GM10847 (cell line): ENCODE data around the gene ADORA1.

ENCODE experiments used
- POLR2A ChIP-seq: IDR thresholded peaks from 2 replicates; pipeline ENCODE4 v1.6.1; 2011; ENCODE audit not compliant: insufficient read length; ENCODE audit errors: extremely low read depth

Gene ADORA1

DNA sequence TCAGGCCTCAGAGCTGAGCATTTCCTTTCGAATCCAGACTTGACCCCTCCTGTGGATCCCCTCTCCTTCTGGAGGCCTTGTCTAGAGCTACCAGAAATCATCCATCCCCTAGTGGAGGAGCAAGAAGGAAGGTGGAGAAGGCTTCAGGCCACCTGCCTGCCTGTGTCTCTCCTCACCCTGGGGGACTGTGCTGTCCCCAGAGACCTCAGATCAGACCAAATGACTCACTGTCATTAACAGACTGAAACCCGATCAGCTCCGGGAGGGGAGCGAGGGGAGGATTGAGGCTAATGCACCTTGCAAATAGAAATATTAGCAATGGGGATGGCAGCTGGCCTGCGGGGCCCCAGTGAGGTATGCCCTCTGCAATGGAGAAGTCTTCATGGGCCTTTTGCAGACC, 46.0 kb downstream of the ADORA1 start:
- no peak for TF ChIP-seq POLR2A

DNA sequence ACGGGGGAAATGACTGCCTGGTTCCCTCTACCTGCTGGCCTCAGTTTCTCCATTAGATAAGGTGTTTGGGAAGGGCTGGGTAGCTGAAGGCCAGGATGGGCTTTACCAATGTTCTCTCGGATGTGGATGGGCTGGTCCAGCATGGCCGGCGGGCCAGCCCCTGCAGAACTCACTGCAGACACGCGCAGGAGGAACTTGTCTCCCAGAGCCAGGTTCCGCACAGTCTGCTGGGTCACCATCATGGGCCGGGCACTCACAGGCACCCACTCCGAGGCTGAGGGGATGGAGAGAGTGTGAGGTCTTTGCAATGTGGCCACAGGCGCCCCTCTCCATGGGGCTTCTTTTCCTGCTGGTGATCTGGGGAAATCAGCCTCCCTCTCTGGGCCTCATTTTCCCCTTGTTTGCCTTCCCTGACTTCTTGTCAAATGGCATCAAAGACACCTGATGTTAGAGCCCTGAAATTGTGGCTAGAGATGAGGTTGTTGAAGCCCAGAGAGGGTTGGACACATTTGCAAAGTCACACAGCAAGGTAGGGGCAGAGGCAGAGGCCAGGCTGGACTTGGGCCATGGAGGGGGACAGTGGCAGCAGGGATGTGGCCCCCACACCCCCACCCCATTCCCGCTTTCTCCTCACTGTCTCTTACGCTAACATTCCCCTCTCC, 46.9 kb downstream of the ADORA1 start:
- TF ChIP-seq POLR2A = no peak

DNA sequence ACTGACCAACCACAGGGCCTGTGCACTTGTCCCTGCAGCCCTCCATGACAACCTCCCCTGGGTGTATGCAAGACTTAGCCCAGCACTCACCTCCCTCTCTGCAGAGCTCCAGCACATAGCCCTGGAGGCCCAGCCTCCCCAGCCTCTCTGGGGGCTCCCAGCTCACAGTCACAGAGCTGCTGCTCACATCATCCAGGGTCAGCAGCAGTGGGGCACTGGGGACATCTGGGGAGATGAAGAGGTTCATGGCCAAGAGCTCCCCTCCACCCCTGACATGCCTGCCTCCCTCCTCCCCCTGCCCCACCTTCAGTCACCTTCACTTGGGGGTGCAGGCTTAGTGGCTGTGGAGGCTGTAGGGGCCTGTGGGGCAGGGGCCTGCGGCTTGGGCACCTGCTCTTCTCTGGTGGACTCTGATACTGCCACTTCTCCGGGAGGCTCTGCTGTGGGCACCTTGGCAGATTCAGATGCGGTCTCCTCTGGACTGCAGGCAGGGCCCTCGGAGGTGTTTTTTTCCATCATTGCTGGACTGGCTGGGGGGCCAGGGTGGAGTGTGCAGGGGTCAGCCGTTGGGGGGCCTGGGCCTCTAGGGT, 47.8 kb downstream of the ADORA1 start, which contains the start of gene MYBPH:
TSS of gene MYBPH (minus strand) at position 590 of the 590 bp plus-strand sequence. CDS start at position 519, 71 bp downstream.
- no peak for TF ChIP-seq POLR2A

DNA sequence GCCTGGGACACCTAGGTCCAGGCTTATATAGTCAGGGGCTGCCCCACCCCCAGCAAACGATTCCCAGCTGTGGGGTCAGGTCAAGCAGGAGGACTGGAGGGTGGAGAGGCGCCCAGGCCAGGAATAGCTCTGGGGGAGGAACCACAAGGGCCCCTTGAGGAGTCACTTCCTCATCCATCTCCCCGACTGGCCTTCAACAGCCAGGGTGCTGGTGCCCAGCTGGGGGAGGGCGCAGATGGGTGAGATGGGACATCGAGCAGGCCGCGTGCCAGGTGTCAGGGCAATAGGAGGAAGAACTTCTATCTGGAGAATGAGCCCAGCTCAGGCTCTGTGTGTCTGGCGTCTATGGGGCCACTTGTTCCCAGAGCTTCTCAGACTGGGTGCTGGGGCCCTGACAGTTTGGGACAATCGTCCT, 48.3 kb downstream of the ADORA1 start:
- TF ChIP-seq POLR2A = no peak

DNA sequence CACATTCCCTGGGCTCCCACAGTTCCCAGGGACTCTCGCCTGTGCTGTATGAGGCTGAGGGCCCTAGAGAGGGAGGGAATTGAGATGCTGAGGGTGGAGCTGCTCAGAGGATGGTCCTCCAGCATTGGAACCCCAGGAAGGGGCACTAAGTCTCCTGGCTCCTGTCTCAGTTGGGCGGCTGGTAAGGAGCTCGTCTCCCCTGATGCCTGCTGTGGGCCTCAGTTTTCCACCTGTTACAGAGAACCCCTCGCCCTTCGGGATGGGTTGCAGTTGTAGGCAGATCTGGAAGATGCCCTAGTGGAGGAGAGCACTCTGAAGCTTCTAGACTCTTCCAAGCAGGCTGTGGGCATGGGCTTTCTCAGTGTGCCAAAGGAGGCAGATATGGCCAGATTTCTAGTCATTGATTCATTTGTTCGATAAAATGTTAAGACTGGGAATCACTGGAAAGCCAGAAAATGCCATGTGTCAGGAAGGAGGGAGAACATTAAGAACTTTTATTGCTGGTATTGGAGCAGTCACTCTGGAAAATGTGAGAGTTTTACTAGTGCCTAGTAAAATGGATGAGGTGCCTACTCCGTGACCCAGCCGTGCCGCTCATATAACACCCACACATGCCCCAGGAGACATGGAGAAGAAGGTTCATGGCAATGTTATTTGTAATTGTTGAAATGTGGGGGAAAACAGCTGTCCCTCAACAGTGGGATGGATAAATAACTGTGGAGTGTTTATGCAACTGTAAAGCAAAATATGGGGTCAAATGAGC, 48.9 kb downstream of the ADORA1 start:
- no peak for TF ChIP-seq POLR2A

DNA sequence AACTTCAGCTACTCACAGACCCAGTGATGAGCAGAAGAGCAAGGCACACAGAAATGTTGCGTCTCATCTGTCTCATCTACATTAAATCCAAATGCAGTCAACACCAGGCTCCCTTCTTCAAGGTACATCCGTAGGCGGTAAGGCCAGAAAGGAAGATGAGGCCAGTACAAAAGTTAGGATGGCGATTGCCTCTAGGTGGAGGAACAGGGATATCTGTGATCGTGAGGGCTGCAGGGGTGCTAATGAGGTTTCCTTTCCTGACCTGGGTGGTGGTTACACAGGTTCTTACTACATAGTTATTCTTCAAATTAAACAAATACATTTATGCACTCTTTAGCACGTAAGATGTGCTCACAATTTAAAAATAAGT, 49.5 kb downstream of the ADORA1 start:
- TF ChIP-seq POLR2A = no peak

DNA sequence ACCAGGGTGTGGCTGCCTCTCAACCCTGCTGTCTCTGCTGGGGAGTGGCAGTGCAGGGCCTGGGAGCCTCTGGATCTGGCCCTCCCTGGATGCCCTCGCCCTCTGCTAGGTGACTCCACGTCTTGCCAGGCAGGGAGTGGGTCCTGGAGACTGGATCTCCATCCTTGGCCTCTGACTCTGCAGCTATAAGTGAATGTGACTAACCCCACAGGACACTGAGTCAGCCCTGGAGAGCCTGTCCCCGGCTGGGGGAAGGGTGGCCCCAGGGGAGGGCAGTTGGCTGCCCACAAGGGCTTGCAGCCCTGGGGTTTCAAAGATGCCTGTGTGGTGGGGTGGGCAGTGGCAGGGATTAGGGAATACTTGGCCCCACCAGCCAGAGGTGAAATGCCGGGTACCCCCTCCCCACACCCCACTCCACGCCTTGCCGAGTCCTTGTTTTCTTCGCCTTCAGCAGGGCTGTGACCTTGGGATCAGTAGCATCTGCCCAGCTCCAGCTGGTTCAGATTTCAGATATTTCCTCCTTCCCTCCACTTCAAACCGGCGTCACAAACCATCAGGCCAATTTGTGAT, 50.0 kb downstream of the ADORA1 start:
- no peak for TF ChIP-seq POLR2A

DNA sequence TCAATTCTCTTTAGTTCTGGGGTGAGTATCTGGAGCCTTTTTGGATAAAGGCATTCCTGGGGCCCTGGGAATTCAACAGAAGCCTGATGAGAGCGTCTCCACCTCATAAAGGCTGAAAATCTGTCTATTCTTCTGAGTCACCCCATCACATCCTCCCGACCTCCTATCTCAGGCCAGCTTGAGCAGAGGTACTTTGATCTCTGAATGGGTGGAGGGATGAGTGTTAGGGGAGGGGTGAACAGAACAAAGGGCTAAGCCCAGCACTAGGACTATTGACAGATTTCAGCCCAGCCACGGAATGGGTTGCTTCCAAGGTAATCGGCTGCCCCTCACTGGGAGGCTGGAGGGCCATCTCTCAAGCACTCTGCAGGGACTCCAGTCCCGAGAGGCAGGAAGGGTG, 50.6 kb downstream of the ADORA1 start:
- TF ChIP-seq POLR2A = no peak

DNA sequence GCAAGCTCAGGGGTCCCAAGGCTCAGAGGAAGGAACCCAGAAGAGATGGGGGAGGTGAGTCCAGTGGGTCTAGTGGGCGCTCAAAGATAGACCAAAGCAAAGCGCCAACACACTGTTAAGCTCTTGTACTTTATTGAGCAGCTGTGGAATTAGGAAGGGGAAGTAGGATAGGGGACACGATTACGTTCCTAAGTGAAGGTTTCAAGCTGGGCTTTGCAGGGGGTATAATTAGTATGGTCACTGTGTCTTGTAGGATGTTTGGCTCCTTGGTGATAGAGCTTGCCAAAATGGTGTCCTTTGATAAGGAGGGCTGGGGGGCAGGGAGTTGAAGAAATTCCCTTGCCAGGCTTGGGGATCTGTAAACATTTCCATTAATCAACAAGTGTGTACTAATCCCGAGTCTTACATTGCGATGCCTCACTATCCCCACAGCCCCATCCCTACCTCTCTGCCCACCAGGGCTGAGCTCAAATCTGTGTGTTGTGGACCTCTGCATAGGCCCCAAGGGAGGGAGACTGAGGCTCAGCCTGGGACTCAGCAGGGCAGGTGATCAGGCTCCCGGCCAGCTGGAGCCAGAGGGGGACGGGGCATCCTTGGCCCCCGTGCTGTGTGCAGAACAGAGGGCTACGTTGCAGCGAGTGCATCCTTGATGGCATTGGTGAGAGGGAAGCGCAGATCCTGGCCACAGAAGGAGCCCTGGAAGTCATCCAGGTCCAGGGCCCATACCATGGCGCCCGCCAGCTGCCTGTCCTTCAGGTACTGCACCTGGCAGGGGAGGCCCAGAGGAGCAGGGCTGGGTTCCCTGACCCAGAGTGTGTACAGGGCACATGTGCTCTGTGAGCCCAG, 51.5 kb downstream of the ADORA1 start:
- no peak for TF ChIP-seq POLR2A

DNA sequence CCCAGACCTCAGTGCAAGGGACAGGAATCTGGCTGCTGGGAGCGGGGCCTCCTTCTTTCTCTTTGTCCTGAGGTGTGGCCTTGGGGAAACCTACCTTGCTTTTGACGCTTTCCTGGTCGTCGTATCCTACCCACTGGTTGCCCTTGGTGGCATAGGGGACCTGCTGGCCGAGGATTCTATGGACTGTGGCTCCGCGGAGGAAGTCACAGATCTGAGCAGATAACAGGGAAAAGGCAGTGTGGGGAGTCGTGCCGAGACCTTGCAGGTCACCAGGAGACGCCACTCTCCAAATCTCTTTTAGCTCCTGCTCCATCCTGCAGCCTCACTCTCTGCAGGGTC, 52.1 kb downstream of the ADORA1 start:
- TF ChIP-seq POLR2A = no peak

DNA sequence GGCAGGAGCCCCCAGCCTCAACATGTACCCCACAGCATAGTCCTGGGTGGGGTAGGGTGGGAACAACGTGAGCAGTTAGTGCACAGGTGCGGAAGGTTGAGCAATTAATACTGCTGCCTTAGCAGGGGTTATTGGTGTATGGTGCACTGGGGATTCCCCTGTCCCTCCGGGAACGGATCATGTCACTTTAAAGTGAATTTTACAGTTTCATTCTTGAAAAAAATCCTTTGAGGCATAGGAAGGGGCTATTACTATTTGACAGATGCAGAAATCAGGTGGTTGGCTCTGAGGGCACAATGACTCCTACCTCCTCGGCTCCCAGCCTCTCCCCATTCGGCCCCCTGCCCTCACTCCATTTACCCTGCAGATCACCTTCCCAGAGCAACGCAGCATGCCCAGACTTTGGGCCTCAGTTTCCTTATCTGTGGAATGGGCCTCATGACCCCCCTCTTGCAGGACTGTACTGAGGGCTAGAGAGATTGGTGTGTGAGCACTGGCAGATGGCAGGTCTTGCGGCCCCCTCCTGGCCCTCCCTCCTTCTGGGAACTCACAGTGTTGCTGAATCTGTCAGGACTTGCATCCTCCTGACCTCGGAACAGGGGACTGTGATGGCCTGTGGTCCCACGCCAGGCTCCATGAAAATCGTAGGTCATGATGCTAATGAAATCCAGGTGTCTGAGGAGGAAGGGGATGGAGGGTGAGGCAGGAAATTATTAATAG, 53.2 kb downstream of the ADORA1 start:
- TF ChIP-seq POLR2A = no peak

DNA sequence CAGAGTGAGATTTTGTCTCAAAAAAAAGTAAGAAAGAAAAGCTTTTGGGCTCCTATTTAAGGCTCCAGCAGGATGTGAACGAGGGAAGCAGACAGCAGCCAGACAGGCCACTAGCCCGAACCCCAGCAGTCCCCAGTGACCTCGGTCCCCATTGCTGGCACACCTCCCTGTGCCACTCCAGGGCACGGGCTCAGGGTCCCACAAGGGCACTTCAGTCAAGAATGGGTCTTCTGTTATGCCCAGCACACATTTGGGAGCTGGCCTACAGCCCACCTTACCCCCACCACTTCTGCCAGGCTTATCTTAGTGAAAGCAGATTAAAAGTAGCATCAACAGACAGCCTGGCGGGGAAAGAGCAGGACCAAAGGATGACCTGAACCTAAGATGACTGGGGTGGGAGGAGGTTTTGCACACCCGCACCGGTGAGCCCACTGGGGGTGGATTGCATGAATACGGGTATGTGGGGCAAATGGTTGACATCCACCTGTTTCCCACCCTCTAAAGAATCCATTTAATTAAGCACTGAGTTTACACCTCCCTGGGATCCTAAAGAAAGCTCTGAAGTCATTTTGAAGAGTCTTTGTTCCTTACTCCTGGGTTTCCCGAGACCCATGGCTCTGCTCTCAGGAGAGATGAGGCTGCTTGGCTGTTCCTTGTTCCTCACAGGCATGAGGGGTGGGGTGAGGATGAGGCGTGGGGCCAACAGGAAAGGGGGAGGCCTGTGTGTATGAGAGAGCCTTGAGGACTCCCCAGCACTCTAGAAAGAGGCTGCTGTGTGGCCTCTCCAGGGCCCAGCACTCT, 54.3 kb downstream of the ADORA1 start:
- TF ChIP-seq POLR2A = no peak

DNA sequence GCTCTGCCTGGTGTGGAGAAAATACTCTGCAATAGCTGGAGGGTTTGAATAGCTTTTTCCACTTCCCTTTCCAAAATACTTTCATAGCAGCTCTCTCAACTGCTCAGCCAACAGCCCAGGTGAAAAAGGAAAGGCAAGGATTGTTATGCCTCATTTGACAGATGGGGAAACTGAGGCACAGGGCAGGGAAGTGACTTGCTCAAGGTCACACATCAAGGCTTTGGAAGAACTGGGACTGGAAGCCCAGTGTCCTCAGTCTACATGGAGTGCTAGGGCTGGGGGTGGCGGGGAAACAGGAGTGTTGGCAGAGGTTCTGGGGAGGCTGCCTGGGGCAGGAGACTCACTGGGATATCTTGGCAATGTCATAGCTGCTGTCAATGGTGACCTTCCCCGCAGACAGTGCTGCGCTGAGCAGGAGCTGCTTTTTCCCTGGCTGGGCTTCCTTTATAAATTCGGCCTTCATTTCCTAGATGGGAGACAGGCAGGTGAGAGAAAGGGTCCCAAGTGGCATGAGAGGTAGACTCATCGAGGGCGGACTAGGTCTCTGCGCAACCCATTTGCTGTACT, 54.9 kb downstream of the ADORA1 start:
- no peak for TF ChIP-seq POLR2A

DNA sequence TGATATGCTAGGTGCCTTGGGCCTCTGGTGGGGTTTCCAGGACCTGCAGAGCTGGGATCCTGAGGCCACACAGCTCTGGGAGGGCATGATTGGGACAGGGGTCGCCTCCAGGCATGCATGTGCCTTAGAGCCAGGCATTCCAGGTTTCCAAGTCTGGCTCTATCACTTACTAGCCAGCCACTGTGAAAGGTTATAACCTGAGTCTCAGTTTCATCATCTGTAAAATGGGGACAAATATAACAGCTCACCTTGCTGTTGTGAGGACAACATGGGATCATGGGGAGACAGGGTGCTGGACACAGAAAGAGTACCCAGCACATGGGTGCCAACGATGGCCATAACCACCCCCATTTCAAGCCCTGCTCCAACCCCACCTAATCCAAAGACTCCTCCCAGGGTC, 56.3 kb downstream of the ADORA1 start:
- no peak for TF ChIP-seq POLR2A

DNA sequence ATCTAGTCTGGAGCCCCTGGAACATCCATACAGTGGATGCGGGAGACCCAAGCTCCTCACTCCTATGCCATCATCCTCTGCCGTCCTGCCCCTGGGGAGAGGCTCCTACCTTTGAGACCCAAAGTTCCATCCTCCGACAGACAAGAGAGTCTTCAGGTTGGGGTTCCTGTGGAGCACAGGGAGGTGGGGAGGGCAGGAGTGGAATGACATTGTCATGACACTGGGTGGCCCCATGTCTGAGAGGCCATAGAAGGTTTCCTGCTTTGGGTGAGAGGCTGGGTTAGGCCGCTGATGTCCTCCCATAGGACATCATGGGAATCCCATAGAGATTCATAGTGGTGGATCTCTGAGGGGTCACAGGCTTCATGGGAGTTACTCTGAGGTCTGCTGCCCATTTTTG, 56.9 kb downstream of the ADORA1 start:
- TF ChIP-seq POLR2A = no peak
